Renal cortex interstitium (tissue), 11 donors: Measurements from ENCODE around the gene NAGPA. TPM values are rescaled to one million over a fixed set of nuclear protein-coding genes. Genes with fewer than 3 reads are reported as not detected.

Source experiments
- DNase-seq, 11 donors: peaks; one replicate each; pipeline ENCODE4 v3.0.0-alpha.2; 2013; ENCODE audit warnings: low read depth in 9 of 11, low spot score in 4 of 11; ENCODE audit errors: extremely low read depth in 1 of 11
- polyA plus RNA-seq, 3 donors: library from polyadenylated mRNA; unstranded; fragments of 120-200 nt; gene quantifications; one replicate each; pipeline ENCODE4 v1.2.1, GENCODE V29; 2013; ENCODE audit not compliant: insufficient read length in 3 of 3

The NAGPA gene
- polyA plus RNA-seq, 3 donors, result 7.6 to 14.6 (median 11.6) TPM

GRCh38 chr16:5015351-5015750, 18.4 kb downstream of the NAGPA start:
- no peak for DNase-seq

DNA sequence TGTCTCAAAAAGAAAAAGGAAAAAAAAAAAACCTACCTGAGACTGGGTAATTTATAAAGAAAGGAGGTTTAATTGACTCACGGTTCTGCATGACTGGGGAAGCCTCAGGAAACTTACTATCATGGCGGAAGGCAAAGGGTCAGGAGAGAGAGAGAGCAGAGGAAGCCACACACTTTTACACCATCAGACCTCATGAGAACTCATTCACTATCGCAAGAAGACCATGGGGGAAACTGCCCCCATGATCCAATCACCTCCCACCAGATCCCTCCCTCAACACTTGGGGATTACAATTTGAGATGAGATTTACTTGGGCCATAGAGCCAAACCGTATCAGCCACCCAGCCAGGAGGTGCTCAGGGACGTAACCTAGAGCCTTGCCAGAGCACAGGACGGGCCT, 20.8 kb downstream of the NAGPA start:
- no peak for DNase-seq

DNA sequence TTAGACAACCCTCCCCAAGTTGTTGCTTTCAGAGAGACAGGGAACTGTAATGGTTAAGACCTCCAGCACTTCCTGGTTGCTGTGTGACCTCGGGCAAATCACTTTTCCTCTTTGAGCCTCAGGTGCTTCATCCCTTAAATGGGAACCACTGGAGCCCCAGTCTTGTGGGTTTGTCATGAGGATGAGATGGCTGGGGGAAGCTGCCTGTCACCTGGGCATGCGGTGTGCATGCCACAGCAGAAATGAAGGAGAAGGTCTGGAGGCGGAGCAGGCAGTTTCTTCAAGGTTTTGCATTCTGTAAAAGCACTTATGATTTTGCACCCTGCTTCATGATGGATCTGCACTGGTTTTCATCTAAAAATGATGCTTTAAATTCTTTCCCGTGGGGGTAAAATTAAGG, 22.1 kb downstream of the NAGPA start:
- no peak for DNase-seq

DNA sequence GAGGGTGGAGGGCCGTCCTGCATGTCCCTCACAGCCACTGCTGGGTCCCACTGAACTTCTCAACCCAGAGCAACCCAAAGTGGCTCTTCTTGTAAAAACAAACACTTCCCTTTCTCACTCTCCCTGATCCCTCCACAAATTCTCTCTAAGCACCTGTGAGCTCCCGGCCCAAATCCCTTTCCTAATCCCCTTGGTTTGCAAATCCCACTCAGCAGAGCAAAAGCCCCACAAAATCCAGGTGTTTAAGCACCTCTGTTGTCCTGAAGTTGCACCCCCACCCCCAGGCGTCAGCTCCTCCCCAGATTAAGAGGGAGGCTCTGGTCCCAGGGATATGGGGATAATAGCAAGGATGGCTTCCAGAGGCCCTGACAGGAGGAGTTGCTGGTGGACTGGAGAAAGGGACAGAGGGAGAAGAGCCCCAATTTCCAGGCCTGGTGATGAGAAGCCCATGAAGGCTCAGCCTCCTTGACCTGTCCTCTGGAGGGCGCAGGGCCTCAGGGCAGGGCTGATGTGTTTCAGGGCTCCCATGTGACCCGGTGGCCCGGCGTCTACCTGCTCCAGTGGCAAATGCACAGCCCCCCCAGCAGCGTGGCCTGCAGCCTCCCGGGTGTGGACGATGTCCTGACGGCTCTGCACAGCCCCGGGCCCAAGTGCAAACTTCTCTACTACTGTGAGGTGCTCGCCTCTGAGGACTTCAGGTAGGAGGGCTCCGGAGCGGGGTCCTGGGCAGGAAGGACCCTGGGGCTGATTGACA, 23.0 kb downstream of the NAGPA start:
- DNase-seq, result no peak

DNA sequence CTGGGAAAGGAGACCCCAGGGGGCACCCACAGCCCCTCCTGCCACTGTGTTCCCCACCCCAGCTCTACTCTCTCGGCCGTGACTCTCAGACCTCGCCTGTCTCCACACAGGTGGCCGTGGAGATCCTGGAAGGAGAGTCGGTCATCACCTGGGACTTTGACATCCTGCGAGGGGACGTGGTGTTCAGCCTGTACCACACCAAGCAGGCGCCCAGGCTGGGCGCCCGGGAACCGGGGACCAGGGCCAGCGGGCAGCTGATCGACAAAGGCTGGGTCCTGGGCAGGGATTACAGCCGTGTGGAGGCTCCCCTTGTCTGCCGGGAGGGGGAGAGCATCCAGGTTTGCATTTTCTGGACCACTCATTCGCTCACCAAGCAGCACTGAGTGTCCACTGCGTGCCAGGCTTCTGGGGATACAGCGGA, 25.4 kb downstream of the NAGPA start:
- DNase-seq, result no peak

GRCh38 chr16:5007256-5007655, 26.5 kb downstream of the NAGPA start:
- no peak for DNase-seq

DNA sequence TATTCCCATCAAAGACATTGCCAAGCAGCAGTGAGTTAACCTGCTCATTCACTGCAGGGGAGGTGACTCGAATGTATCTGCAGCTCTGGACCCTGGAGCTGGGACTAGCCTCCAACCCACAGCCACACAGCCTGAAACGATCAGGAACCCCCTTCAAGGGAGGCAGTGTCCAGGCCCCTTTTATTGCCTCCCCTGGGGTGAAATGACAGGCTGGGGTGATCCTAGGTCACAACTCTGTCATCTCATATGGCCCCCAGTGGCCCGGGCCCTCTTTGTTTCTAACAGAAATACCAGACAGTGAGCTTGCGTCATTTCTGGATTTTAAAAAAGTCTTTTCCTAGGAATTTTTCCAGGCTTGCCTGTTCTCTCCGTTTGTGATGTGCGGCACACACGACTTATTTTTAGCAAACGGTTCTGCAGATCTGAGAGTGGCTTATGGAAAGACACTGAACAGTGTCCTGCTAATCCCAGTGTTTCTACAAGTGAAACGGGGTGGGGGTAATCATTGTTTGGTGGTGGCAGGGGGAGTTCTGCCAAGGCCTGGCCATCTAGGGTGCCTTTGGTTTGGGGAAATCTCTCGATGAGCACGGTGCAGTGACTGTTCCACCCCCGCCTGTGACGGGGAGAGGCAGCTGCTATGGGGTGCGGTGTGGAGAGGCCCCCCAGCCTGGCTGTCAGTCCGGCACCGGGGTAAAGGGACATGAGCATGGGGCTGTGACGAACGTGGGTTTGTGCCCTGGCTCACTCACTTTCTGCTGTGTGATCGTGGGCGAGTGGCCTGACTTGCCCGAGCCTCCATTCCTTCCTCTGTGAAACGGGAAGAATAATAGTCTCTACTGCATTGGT, 27.2 kb downstream of the NAGPA start:
- no peak for DNase-seq

DNA sequence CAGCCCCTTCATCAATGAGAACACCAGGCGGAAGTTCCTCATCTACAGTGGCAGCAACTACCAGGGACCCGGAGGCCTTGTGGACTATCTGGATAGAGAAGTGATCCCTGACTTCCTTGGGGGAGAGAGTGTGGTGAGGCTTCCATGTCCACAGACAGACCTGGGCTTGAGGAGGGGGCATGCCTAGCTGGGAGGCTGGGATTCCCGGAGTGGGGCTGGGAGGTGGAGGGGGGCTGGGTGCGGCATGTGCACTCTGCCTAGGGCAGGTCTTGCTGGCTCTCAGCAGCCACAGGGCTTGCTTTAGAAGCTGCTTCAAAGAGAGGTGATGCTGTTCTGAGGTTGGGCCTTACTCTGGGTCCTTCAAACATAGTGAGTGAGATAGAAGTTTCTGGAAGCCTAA, 27.8 kb downstream of the NAGPA start:
- DNase-seq, result no peak

DNA sequence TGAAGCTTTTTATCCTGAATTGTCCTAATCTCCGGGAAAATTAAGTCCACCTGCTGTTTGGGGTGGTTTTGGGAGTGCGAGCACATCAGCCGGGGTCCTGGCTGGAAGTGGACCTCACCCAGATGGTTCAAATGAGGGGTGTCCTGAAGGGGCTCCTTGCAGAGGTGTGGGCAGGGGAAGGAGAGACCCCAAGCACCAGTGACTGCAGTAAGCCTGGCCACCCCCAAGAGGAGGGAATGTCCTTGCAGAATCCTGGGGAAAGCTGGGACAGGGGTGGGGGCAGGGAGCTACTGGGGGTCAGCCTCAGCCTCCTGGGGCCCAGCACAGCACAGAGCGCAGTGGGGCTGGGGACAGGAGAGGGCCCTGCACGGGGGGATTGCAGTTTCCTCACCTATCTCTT, 29.4 kb downstream of the NAGPA start:
- DNase-seq, result no peak

DNA sequence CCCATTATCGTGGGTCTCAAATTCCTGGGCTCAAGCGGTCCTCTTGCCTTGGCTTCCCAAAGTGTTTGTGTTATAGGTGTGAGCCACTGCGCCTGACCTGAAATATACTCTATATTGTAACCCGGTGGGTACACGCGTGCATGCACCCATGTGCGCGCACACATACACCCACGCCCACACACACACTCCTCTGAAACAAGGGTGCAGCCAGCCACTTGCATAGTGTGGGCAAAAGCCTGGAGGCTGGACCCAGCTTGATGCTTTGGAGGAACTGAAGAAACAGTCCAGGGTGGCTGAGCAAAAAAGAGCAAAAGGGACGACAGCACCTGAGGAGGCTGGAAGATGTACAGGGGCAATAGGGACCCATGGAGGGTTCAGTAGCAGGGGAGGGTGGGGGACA, 29.9 kb downstream of the NAGPA start:
- no peak for DNase-seq

DNA sequence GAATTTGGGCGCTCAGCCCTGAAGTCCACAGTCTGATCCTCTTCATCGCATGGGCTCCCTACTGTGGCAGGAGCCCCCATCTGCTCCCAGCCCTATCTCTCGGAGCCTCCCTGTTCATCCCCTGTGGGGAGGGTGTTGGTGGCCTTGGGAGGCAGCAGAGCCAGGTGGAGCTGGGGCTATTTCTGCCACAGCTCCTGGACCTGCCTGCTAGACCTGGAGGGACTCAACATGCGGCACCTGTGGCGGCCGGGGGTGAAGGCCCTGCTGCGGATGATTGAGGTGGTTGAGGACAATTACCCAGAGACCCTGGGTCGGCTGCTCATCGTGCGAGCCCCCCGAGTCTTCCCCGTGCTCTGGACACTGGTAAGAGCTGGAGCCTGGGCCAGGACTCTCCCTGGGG, 30.5 kb downstream of the NAGPA start:
- no peak for DNase-seq

- DNase-seq, result no peak
Observed at GRCh38 chr16:5002699-5003143, 31.0 kb downstream of the NAGPA start.

DNA sequence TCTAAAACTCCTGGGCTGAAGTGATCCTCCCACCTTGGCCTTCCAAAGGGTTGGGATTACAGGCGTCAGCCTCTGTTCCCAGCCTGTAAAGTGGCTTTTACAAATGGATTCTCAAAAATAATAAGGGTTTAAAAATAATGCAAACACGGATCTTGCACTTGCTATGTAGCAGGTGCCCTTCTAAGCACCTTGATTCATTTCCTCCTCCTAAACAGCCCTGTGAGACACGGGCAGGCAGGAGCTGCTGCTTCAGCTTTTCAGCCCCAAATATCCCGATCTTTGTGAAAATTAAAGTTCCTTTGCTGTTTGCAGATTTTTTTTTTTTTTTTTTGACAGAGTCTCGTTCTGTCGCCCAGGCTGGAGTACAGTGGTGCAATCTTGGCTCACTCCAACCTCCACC, 31.7 kb downstream of the NAGPA start:
- DNase-seq, result no peak

GRCh38 chr16:5001571-5001970, 32.2 kb downstream of the NAGPA start:
- no peak for DNase-seq

DNA sequence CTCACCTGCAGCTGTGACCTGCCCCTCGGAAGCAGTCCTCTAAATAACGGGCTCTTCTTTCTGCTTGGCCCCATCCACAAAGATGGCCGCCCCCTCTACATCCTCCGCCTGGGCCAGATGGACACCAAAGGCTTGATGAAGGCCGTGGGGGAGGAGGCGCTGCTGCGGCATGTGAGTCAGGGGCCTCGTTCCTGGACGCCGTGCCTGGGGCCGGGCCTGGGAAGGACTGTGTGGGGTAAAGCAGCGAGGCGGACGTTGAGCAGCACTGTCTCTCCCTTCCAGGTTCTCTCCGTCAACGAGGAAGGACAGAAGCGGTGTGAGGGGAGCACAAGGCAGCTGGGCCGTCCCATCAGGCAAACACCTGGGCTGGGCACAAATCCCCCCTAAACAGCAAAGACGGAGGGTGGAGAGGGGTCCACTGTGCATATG, 33.1 kb downstream of the NAGPA start:
- no peak for DNase-seq

GRCh38 chr16:4994719-4995434, 38.9 kb downstream of the NAGPA start:
- no peak for DNase-seq

DNA sequence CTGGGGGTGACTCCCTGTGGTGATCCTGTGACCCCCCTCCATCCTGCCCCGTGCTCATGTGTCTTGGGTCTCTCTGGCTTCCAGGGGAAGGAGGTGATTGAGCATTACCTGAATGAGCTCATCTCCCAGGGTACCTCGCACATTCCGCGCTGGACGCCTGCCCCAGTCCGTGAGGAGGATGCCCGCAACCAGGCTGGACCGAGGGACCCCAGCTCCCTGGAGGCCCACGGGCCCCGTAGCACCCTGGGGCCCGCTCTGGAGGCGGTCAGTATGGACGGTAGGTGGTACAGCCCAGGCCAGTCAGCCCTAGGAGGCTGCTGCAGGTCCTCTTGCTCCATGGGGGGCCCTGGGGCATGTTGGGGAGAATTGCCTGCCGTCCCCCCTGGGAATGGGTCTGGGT, 42.0 kb downstream of the NAGPA start:
- DNase-seq, result no peak

GRCh38 chr16:4990415-4990814, 43.3 kb downstream of the NAGPA start:
- DNase-seq, result no peak

DNA sequence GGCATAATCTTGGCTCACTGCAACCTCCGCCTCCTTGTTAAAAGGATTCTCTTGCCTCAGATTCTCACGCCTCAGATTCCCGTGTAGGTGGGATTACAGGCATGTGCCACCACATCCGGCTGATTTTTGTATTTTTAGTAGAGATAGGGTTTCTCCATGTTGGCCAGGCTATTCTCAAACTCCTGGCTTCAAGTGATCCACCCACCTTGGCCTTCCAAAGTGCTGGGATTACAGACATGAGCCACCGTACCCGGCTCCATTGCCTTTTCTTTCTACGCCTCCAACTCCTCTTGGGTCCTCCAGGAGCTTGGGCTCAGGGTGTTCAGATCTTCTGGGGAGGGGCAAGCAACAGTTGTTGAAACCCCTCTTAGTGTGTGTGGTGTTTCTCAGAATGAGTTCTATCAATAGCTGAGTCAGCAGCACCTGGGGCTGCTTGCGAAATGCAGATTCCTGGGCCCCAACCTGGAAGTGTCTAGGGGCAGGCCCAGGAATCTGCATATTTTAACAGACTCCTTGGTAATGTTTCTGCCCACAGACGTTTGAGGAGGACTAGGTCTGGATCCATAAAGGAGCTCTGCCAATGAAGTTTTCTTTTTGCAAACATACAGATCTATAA, 44.2 kb downstream of the NAGPA start:
- no peak for DNase-seq
